ENCODE measurements around the gene NOL12.
"Not testable (repeated sequence)": the region's sequence is repeated elsewhere in the genome, so short reads cannot be mapped to it uniquely, and the experiment has no call there.

Gene NOL12

GRCh38 chr22:37679670-37680069 is 6.5 kb upstream of the NOL12 start:
- DNase-seq (ENCODE audit: low read depth): no peak

GRCh38 chr22:37680191-37680851 is 5.8 kb upstream of the NOL12 start:
- DNase-seq (ENCODE audit: low read depth): no peak

- DNase-seq (ENCODE audit: low read depth): peak; percentile 47
These were observed 5.1 kb upstream of the NOL12 start for GRCh38 chr22:37681001-37681424.

- peak; percentile 73 for DNase-seq (ENCODE audit: low read depth)
These were observed 4.5 kb upstream of the NOL12 start for GRCh38 chr22:37681556-37682049.

- no peak for DNase-seq (ENCODE audit: low read depth)
These were observed 1.1 kb upstream of the NOL12 start for GRCh38 chr22:37684803-37685615.

- DNase-seq (ENCODE audit: low read depth): no peak
These were observed 4.3 kb downstream of the NOL12 start for GRCh38 chr22:37690407-37690806.

- no peak for DNase-seq (ENCODE audit: low read depth)
These were observed 4.9 kb downstream of the NOL12 start for GRCh38 chr22:37690901-37691504.

GRCh38 chr22:37692627-37693285 is 6.6 kb downstream of the NOL12 start:
- no peak for DNase-seq (ENCODE audit: low read depth)

GRCh38 chr22:37694131-37694530 is 8.0 kb downstream of the NOL12 start:
- DNase-seq (ENCODE audit: low read depth): not testable (repeated sequence)

- not testable (repeated sequence) for DNase-seq (ENCODE audit: low read depth)
These were observed 10.1 kb downstream of the NOL12 start for GRCh38 chr22:37696260-37696656.

- DNase-seq (ENCODE audit: low read depth): peak; percentile 91
These were observed 10.8 kb downstream of the NOL12 start, which contains the start of gene TRIOBP for GRCh38 chr22:37696657-37697537. TRIOBP (plus strand) TSS chr22:37697048; CDS start chr22:37701366, 4,318 bp downstream.

- DNase-seq (ENCODE audit: low read depth): no peak
These were observed 11.3 kb downstream of the NOL12 start for GRCh38 chr22:37697538-37697835.

- DNase-seq (ENCODE audit: low read depth): peak; percentile 74
These were observed 15.1 kb downstream of the NOL12 start for GRCh38 chr22:37701141-37701786.

- peak; percentile 73 for DNase-seq (ENCODE audit: low read depth)
These were observed 17.8 kb downstream of the NOL12 start for GRCh38 chr22:37703906-37704305.

- DNase-seq (ENCODE audit: low read depth): no peak
These were observed 18.5 kb downstream of the NOL12 start for GRCh38 chr22:37704645-37705044.

GRCh38 chr22:37705205-37705604 is 19.1 kb downstream of the NOL12 start:
- no peak for DNase-seq (ENCODE audit: low read depth)

- DNase-seq (ENCODE audit: low read depth): no peak
These were observed 22.7 kb downstream of the NOL12 start for GRCh38 chr22:37708580-37709444.

GRCh38 chr22:37709445-37709765 is 23.3 kb downstream of the NOL12 start:
- DNase-seq (ENCODE audit: low read depth): no peak

- DNase-seq (ENCODE audit: low read depth): no peak
These were observed 24.5 kb downstream of the NOL12 start for GRCh38 chr22:37710675-37711074.

GRCh38 chr22:37711490-37711889 is 25.3 kb downstream of the NOL12 start:
- no peak for DNase-seq (ENCODE audit: low read depth)

Data from amniotic epithelial cell (primary cell).